Activated CD8-positive, alpha-beta memory T cell treated with anti-CD3 and anti-CD28 coated beads for 24 hours (primary cell): ENCODE data around the gene INPP5D.
"Not testable (repeated sequence)": the region's sequence is repeated elsewhere in the genome, so short reads cannot be mapped to it uniquely, and the experiment has no call there.

Experiments used
- DNase-seq: peaks from one replicate; pipeline ENCODE4 v3.0.0-alpha.2; 2020

The INPP5D gene

DNA sequence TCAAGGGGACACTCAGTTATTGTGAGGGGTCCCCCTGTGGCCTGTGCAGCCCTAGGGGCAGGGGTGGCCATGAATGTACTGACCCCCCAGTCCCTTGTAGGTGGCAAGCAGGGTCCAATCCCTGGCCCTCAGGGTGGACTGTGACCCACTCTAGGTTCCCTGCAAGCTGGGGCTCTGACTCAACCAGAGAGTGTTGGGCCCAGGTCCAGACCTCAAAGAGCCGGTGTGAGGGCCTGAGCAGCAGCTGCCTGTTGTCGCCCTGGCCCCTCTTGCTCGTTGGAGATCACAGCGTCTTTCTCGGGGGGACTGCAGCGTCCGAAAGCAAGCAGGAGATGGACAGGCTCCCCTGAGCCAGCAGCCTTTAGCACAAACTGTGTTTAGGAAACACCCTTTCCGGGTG is 124.5 kb downstream of the INPP5D start:
- DNase-seq: no peak

DNA sequence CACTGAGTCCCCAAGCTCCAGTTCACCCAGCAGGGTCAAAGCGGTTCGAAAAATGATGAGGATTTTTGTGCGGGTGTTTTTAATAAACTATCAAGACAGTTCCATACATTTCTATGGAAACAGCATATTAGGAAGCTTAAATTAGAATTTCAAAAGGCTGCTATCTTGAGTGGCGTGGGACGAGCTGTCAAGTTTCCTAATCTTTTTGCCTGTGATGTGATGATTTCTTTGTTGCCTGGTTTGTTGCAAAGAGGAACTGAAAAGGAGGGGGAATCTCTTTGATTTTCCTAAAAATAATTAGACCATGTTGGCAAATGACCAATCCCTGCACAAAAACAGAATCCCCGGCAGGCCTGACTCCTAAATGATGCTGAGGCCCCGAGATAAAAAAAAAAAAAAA is 125.2 kb downstream of the INPP5D start:
- no peak for DNase-seq

DNA sequence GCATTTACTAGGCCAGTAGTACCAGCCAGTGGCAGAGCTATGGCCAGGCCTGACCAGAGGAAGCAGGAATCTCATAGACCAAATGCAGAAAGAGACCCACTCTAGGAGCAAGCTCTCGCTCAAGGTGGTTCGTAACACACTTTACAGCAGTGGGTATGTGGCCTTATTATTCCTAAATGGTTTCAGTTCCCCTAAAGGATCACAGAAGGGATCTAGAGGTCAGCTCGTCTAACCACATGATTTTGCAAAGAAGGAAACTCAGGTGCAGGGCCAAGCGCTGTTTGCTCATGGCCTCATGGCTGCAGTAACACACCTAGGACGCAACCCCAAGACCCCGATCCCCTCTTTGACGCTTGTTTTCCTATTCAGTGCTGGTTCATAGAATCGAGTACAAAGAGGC is 125.8 kb downstream of the INPP5D start:
- DNase-seq: no peak

- DNase-seq: no peak
Measured at GRCh38 chr2:233186851-233187250, 126.7 kb downstream of the INPP5D start.

DNA sequence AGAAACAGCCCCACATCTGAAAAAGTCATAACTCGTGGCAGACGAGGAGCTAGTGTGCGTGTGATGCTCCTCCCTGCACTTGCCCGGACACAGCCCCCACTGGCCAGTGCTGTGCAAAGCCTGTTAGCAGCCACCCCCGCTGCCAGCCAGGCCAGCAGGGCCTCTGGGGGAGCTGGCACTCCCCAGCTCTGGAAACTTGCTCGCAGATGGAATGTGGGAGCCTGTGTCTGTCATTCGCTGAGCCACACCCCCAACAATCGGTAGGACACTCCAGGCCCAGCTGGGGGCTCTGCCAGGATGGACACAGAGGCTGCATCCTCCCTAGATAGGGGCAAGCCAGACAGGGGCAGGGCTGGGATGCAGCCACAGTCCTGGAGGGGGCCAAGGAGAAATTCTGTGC is 128.9 kb downstream of the INPP5D start:
- DNase-seq: no peak

DNA sequence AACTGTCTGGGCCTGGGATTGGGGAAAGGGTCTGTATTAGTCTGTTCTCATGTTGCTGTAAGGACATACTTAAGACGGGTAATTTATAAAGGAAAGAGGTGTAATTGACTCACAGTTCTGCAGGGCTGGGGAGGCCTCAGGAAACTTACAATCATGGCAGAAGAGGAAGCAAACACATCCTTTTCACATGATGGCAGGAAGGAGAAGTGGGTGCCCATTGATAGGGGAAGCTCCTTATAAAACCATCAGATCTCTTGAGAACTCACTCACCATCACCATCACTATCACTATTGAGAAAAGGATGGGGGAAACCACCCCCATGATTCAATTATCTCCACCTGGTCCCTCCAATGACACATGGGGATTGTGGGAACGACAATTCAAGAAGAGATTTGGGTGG is 130.9 kb downstream of the INPP5D start:
- not testable (repeated sequence) for DNase-seq

DNA sequence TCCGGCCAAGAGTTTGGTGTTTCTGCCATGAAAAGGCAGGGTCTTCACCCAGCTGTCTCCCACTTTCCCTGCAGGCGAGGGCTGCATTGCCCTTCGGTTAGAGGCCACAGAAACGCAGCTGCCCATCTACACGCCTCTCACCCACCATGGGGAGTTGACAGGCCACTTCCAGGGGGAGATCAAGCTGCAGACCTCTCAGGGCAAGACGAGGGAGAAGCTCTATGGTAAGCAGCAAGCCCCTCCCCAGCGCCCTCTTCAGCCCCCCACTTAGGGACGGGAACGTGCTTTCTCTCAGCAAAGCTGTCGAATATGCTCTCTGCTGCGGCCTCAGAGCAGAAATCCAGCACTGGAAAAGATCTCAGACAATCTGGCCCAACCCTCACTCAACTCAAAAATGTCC is 133.6 kb downstream of the INPP5D start:
- DNase-seq: no peak

DNA sequence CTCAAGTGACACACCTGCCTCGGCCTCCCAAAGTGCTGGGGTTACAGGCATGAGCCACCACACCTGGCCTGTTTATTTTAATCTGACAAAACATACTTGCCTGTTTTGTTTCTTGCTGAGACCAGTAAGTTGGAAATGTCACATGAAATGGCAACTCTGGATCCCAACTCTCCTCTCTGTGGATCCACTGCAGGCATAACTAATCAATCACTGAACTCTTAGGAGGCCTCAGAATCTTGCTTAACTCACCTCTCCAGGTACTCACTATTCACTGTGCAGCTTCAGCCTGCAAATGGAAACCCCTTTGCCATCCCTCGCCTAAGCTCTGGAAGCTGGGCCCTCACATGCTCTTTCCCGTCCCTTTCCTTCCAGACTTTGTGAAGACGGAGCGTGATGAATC is 134.9 kb downstream of the INPP5D start:
- DNase-seq: no peak

- no peak for DNase-seq
Measured at GRCh38 chr2:233197022-233197421, 136.9 kb downstream of the INPP5D start.

GRCh38 chr2:233198026-233198425 is 137.9 kb downstream of the INPP5D start:
- no peak for DNase-seq

- DNase-seq: no peak
Measured at GRCh38 chr2:233199870-233200269, 139.7 kb downstream of the INPP5D start.

DNA sequence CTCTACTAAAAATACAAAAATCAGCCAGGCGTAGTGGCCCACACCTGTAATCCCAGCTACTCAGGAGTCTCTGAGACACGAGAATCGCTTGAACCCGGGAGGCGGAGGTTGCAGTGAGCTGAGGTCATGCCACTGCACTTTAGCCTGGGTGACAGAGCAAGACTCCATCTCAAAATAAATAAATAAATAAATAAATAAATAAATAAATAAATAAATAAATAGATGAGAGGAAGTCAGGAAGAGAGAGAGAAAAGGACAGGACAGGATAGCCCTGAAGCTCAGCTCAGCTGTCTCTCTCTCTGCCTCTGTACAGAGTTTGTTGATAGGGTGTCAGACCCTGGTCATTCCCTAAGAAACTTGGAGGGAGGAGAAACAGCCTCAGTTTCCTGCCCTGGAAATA is 140.6 kb downstream of the INPP5D start:
- DNase-seq: not testable (repeated sequence)

DNA sequence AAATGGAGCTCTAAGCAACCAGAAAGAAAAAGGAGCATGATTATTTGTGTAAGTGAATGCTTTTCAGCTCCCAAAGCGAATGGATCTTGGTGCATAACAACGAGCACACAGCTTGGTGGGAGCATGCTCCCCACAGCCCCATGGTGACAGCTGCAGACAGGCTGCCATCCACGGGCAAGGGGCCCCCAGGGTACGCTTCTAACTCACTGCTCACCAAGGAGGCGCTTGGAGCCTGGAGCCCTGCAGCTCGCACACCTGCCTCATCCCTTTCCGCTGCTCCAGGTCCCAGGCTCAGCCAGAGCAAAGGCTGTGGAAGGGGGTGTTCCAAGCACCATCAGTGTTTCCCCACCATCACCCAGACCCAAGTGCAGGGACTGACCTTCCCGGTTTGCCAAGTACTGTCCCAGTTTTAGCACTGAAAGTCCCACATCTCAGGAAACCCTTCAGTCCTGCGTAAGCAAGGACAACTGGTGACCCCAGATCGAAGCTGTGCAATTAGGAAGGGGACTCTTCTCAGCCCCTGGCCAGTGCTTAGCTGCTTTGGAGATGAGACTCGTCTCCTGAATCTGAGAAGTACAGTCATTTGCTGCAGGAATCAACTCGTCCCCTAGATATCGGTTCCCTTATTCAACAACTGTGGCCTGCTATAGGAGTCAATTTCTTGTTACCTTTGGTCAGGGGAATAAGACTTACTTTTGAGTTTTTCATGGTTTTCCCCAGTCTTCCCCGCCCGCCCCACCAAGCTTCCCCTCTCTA is 141.3 kb downstream of the INPP5D start:
- DNase-seq: no peak

- DNase-seq: no peak
Measured at GRCh38 chr2:233202531-233202944, 142.4 kb downstream of the INPP5D start.

DNA sequence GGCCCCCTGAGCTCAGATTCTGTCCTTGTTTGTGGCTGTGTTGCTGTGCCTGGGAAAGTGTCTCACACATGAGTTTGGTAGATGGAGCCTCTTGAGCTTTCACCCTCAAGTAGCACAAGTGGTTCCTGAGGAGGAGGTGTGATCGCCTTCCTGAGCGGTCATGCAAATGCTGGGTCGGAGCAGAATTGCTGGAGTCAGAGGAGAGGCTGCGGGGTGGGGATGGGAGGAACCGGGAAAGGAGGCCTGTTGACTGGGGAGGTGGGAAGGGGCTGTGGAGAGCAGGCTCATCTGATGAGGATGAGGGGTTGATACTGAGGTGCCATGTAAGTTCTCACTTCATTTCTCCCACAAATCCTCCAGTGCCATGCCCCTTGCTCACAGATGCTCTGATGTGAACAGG is 142.9 kb downstream of the INPP5D start:
- no peak for DNase-seq

- no peak for DNase-seq
Measured at GRCh38 chr2:233204286-233204936, 144.3 kb downstream of the INPP5D start.

GRCh38 chr2:233208382-233209116 is 148.4 kb downstream of the INPP5D start:
- DNase-seq: no peak

DNA sequence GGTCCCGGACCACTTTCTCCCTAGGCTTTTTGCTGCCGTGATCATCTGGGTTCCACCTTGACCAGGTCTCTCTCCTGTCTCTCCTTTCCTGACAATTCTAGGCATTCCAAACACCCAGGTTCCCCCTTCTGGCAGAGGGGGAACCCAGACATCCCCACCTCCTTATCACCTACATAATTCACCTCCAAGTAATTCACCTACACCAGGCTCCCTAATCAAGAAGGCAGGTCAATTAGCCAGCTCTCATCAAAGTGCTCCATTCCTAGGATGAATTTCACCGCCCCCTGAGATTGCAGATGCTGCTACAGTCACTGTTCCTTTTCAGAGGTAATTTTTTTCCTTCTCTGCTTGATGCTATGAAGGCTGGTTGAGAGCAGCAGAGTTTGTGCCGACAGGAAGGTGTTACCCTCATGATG is 149.0 kb downstream of the INPP5D start:
- DNase-seq: no peak

DNA sequence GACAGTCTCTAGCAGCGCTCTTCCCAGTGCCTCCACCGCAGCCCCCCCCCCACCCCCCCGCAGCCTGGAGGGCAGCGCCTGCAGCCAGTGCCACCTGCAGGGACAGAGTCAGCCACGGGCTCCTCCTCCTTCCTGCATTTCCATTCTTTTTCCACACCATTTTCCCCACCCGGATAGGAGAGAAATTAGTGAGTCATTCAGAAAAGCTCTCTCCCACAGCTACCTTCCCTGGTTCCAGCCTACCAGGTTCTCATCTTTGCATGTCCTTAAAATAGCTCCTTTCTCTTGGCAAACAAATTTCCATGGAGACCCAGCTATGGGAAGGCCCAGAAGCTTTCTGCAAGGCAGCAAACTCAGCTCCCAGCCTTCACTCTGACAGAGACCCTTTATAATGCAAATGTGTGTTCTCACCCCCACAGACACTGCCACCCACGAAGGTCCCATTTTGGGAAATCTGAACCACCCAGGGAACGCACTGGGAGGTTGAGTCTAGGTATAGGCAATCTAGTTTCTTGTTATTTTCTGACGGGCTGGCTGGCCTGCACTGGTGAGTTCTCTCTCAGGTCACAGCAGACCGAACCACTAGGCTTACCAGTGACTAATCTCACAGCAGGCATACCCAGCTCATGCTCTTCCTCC is 149.5 kb downstream of the INPP5D start:
- no peak for DNase-seq

DNA sequence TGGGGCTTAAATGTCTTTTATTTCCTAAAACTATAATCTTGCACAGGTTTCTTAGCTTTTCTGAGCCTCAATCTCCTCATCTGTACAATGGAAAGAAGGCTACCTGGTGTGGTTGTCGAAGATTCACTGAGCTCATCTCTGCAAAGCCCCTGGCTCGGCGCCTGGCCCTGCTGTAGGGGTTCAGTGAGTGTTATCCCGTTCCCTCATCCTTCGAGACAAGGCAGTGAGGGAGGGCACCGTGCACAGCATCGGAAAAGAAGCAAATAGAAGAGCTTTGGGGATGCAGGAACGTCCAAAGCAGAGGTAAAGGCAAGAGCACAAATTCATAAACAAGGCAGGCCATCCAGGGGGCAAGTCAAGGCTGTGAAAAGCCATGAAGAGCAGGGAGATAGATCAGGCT is 150.1 kb downstream of the INPP5D start:
- no peak for DNase-seq

GRCh38 chr2:233210843-233211547 is 150.9 kb downstream of the INPP5D start:
- DNase-seq: no peak

GRCh38 chr2:233211548-233211895 is 151.4 kb downstream of the INPP5D start:
- no peak for DNase-seq

DNA sequence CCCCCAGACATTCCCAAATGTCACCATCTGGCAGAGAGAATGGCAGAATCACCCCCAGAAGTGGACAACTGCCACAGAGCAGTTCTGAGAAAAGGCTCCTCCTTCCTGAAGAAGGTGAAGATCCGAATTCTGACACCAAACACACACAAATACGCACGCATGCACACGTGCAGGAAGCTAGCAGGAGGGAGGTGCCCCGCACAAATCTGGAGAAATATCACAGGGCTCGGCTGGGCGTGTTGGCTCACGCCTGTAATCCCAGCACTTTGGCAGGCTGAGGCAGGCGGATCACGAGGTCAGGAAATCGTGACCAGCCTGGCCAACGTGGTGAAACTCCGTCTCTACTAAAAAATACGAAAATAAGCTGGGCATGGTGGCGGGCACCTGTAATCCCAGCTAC is 152.9 kb downstream of the INPP5D start:
- no peak for DNase-seq
